H9 (cell line): ENCODE results near the gene ADARB2. TPM values are rescaled to one million over a fixed set of nuclear protein-coding genes. Genes with fewer than 3 reads are reported as not detected.

Source experiments
- DNase-seq: peaks from one replicate; pipeline ENCODE4 v3.0.0-alpha.2; 2017
- H2AFZ ChIP-seq: one replicate; pipeline ENCODE4 v1.6.1; 2013; ENCODE audit warnings: mild to moderate bottlenecking, low read length, control low read depth, moderate library complexity
- H2AK5ac ChIP-seq: 2 replicates; pipeline ENCODE4 v1.6.1; 2013; ENCODE audit warnings: low read length, control low read depth, mixed read lengths; ENCODE audit not compliant: insufficient read length
- H2BK120ac ChIP-seq: one replicate; pipeline ENCODE4 v1.6.1; 2013; ENCODE audit warnings: low read depth, mild to moderate bottlenecking, low read length, control low read depth, inconsistent platforms; ENCODE audit not compliant: poor library complexity, severe bottlenecking
- H2BK12ac ChIP-seq: 2 replicates; pipeline ENCODE4 v1.6.1; 2013; ENCODE audit warnings: low read length, control low read depth, mixed read lengths, low read depth; ENCODE audit not compliant: insufficient read length
- H2BK15ac ChIP-seq: 2 replicates; pipeline ENCODE4 v1.6.1; 2013; ENCODE audit warnings: low read depth, low read length, control low read depth
- H2BK20ac ChIP-seq: one replicate; pipeline ENCODE4 v1.6.1; 2013; ENCODE audit warnings: low read depth, mild to moderate bottlenecking, low read length, control low read depth, inconsistent platforms; ENCODE audit not compliant: poor library complexity, severe bottlenecking
- H2BK5ac ChIP-seq: 2 replicates; pipeline ENCODE4 v1.6.1; 2013; ENCODE audit warnings: low read length, control low read depth, mixed read lengths; ENCODE audit not compliant: insufficient read length
- H3K14ac ChIP-seq: 2 replicates; pipeline ENCODE4 v1.6.1; 2013; ENCODE audit warnings: low read length, control low read depth; ENCODE audit not compliant: insufficient read depth
- H3K18ac ChIP-seq: 2 replicates; pipeline ENCODE4 v1.6.1; 2013; ENCODE audit warnings: low read depth, mild to moderate bottlenecking, mixed read lengths, low read length, control low read depth; ENCODE audit not compliant: insufficient read length
- H3K23ac ChIP-seq: 2 replicates; pipeline ENCODE4 v1.6.1; 2013; ENCODE audit warnings: low read length, control low read depth, mixed read lengths, low read depth; ENCODE audit not compliant: insufficient read length
- H3K23me2 ChIP-seq: 2 replicates; pipeline ENCODE4 v1.6.1; 2013; ENCODE audit warnings: low read depth, mild to moderate bottlenecking, mixed read lengths, low read length, control low read depth; ENCODE audit not compliant: insufficient read length, poor library complexity, severe bottlenecking
- H3K27ac ChIP-seq: 2 replicates; pipeline ENCODE4 v1.5.1; 2013; ENCODE audit warnings: low read length, control low read depth, mixed read lengths, low read depth; ENCODE audit not compliant: insufficient read length
- H3K27me3 ChIP-seq: 2 replicates; pipeline ENCODE4 v1.6.1; 2013; ENCODE audit warnings: low read length, control low read depth, inconsistent platforms; ENCODE audit not compliant: insufficient read depth
- H3K4ac ChIP-seq: 2 replicates; pipeline ENCODE4 v1.6.1; 2013; ENCODE audit warnings: low read depth, mild to moderate bottlenecking, control low read depth, inconsistent platforms, low read length, moderate library complexity
- H3K4me1 ChIP-seq: 2 replicates; pipeline ENCODE4 v1.6.1; 2013; ENCODE audit warnings: low read length, control low read depth, inconsistent platforms; ENCODE audit not compliant: insufficient read depth
- H3K4me2 ChIP-seq: 2 replicates; pipeline ENCODE4 v1.6.1; 2013; ENCODE audit warnings: low read length, control low read depth, mixed read lengths; ENCODE audit not compliant: insufficient read length, insufficient read depth
- H3K56ac ChIP-seq: 2 replicates; pipeline ENCODE4 v1.6.1; 2013; ENCODE audit warnings: low read depth, mild to moderate bottlenecking, mixed read lengths, low read length, control low read depth; ENCODE audit not compliant: insufficient read length
- H3K79me1 ChIP-seq: 2 replicates; pipeline ENCODE4 v1.6.1; 2013; ENCODE audit warnings: low read depth, mild to moderate bottlenecking, moderate library complexity, low read length, control low read depth, inconsistent platforms; ENCODE audit not compliant: insufficient read depth, poor library complexity, severe bottlenecking
- H3K79me2 ChIP-seq: 2 replicates; pipeline ENCODE4 v1.6.1; 2013; ENCODE audit warnings: low read length, control low read depth, inconsistent platforms; ENCODE audit not compliant: insufficient read depth
- H3K9ac ChIP-seq: 2 replicates; pipeline ENCODE4 v1.6.1; 2013; ENCODE audit warnings: low read length, control low read depth, mixed read lengths; ENCODE audit not compliant: insufficient read length; ENCODE audit errors: extremely low read depth
- H3K9me3 ChIP-seq: one replicate; pipeline ENCODE4 v1.6.1; 2013; ENCODE audit warnings: low read depth, low read length, inconsistent platforms; ENCODE audit not compliant: control insufficient read depth
- H3T11ph ChIP-seq: one replicate; pipeline ENCODE4 v1.6.1; 2013; ENCODE audit warnings: mild to moderate bottlenecking, low read length, control low read depth, inconsistent platforms
- H4K20me1 ChIP-seq: one replicate; pipeline ENCODE4 v1.6.1; 2013; ENCODE audit not compliant: control insufficient read depth, insufficient read length, insufficient read depth
- H4K5ac ChIP-seq: 2 replicates; pipeline ENCODE4 v1.6.1; 2013; ENCODE audit warnings: low read depth, mild to moderate bottlenecking, mixed read lengths, low read length, control low read depth; ENCODE audit not compliant: insufficient read length
- H4K8ac ChIP-seq: replicated peaks from 2 replicates; pipeline ENCODE4 v1.6.1; 2013; ENCODE audit warnings: low read length, control low read depth, mixed read lengths, low read depth; ENCODE audit not compliant: insufficient read length
- H4K91ac ChIP-seq: 2 replicates; pipeline ENCODE4 v1.6.1; 2013; ENCODE audit warnings: low read depth, mild to moderate bottlenecking, moderate library complexity, mixed read lengths, low read length, control low read depth; ENCODE audit not compliant: insufficient read length
- H3K27ac Mint-ChIP-seq, 3 experiments: 2 replicates in 2 of 3; 3 replicates in 1 of 3; pipeline ENCODE4 v1.8.0; 2020 to 2021; ENCODE audit warnings: mixed read lengths in 3 of 3, mild to moderate bottlenecking in 1 of 3, moderate library complexity in 1 of 3
- H3K27me3 Mint-ChIP-seq: 2 replicates; pipeline ENCODE4 v1.8.0; 2021; ENCODE audit warnings: low read depth, mild to moderate bottlenecking, moderate library complexity, mixed read lengths
- H3K36me3 Mint-ChIP-seq, 3 experiments: 2 replicates in 2 of 3; 3 replicates in 1 of 3; pipeline ENCODE4 v1.8.0; 2020 to 2021; ENCODE audit warnings: low read depth in 3 of 3, mixed read lengths in 3 of 3; ENCODE audit not compliant: insufficient read depth in 1 of 3
- H3K4me1 Mint-ChIP-seq, 2 experiments: 2 replicates each; pipeline ENCODE4 v1.8.0; 2020; ENCODE audit warnings: mixed read lengths in 2 of 2
- H3K4me3 Mint-ChIP-seq, 2 experiments: 2 replicates in 1 of 2; 3 replicates in 1 of 2; pipeline ENCODE4 v1.8.0; 2020 to 2021; ENCODE audit warnings: mild to moderate bottlenecking in 2 of 2, mixed read lengths in 2 of 2, moderate library complexity in 1 of 2
- H3K9me3 Mint-ChIP-seq, 2 experiments: 2 replicates in 1 of 2; 3 replicates in 1 of 2; pipeline ENCODE4 v1.8.0; 2020; ENCODE audit warnings: mild to moderate bottlenecking in 2 of 2, mixed read lengths in 2 of 2, moderate library complexity in 1 of 2
- CTCF ChIP-seq: fragments of 200-600 bp; sonication (generic); conservative IDR thresholded peaks from 3 replicates; pipeline ENCODE4 v1.8.0; 2021; ENCODE audit warnings: antibody characterized with exemption, mild to moderate bottlenecking
- WGBS: extraction: QIAGEN DNeasy Blood & Tissue Kit; methylation state at CpG from one replicate; pipeline ENCODE4 v1.1.7; 2013; ENCODE audit warnings: missing lambda C conversion rate, low lambda C conversion rate, mixed read lengths; ENCODE audit not compliant: insufficient read length; ENCODE audit errors: extremely low coverage; 5-methylcytosine and 5-hydroxymethylcytosine counted together
- total RNA-seq: library from RNA; stranded (reverse); gene quantifications from 2 replicates; pipeline ENCODE4 v1.2.1, GENCODE V29; 2021

The ADARB2 gene
- total RNA-seq, 1 experiment from 2014 or later: 0.87 TPM

- TF ChIP-seq CTCF: no peak
- Mint-ChIP-seq H3K27ac (no peak overlapping the region), H3K4me1 (peaks cover 0 to 11% of the 10 kb centered on the region in 2 experiments; a peak in 2 of 4 replicates), H3K27me3 (peaks cover 4% of the 10 kb centered on the region), H3K9me3 (no peaks in the 10 kb centered on the region), H3K4me3 (no peak overlapping the region), H3K36me3 (no peaks in the 10 kb centered on the region)
- Histone ChIP-seq H3K27me3 (no peaks in the 10 kb centered on the region), H4K91ac (no peak overlapping the region), H3K18ac (no peak overlapping the region), H3K56ac (no peak overlapping the region), H3K27ac (no peak overlapping the region), H2BK12ac (no peak overlapping the region), H3K23me2 (no peaks in the 10 kb centered on the region), H3K4me2 (no peak overlapping the region), H2BK15ac (no peak overlapping the region), H3T11ph (no peak overlapping the region), H3K9me3 (no peaks in the 10 kb centered on the region), H3K9ac (no peak overlapping the region), H3K79me2 (no peaks in the 10 kb centered on the region), H3K79me1 (no peaks in the 10 kb centered on the region), H3K14ac (no peak overlapping the region), H4K5ac (no peak overlapping the region), H2BK20ac (no peak overlapping the region), H2AFZ (no peak overlapping the region), H2BK120ac (no peak overlapping the region), H2AK5ac (no peak overlapping the region), H3K23ac (no peak overlapping the region), H3K4ac (no peak overlapping the region), H4K8ac (no peak overlapping the region), H4K20me1 (no peaks in the 10 kb centered on the region), H3K4me1 (no peaks in the 10 kb centered on the region), H2BK5ac (no peak overlapping the region)
- no peak for DNase-seq
- no CpG with 5 or more reads among the region's 13 CpGs for WGBS
Observed at GRCh38 chr10:1170867-1171180, 566.5 kb downstream of the ADARB2 start.
